Measurements from ENCODE around the gene ANKRD61.
"Not testable (repeated sequence)": the region's sequence is repeated elsewhere in the genome, so short reads cannot be mapped to it uniquely, and the experiment has no call there.

DNA sequence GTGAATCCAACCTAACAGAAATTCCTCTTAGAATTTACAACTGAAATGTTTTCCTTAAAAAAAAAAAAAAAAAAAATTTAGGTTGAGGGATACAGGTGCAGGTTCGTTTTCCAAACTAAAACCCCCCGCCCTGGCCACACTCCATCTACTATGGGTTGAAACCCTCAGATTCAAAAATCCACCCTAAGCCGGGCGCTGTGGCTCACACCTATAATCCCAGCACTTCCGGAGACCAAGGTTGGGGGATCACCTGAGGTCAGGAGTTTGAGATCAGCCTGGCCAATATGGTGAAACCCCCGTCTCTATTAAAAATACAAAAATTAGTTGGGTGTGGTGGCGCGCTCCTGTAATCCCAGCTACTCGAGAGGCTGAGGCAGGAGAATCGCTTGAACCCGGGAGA, 28.8 kb downstream of the ANKRD61 start:
- not testable (repeated sequence) for TF ChIP-seq EP300 (IDR thresholded peaks at IDR 0.05); POLR2AphosphoS5 (IDR thresholded peaks at IDR 0.05); POLR2A (IDR thresholded peaks at IDR 0.05; ENCODE audit: low read depth)
- TF ChIP-seq, protein P1, sequence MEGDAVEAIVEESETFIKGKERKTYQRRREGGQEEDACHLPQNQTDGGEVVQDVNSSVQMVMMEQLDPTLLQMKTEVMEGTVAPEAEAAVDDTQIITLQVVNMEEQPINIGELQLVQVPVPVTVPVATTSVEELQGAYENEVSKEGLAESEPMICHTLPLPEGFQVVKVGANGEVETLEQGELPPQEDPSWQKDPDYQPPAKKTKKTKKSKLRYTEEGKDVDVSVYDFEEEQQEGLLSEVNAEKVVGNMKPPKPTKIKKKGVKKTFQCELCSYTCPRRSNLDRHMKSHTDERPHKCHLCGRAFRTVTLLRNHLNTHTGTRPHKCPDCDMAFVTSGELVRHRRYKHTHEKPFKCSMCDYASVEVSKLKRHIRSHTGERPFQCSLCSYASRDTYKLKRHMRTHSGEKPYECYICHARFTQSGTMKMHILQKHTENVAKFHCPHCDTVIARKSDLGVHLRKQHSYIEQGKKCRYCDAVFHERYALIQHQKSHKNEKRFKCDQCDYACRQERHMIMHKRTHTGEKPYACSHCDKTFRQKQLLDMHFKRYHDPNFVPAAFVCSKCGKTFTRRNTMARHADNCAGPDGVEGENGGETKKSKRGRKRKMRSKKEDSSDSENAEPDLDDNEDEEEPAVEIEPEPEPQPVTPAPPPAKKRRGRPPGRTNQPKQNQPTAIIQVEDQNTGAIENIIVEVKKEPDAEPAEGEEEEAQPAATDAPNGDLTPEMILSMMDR (IDR thresholded peaks at IDR 0.05), result not testable (repeated sequence)
